Measurements from ENCODE around the gene NTSR1.
A peak's percentile ranks its signal among the peaks of the same experiment; 100 is the strongest.

Gene NTSR1

GRCh38 chr20:62776035-62776691, 67.5 kb downstream of the NTSR1 start:
- no peak overlapping the region for H3K4me3 ChIP-seq (ENCODE audit: low read depth, low read length)
- TF ChIP-seq, protein P1, sequence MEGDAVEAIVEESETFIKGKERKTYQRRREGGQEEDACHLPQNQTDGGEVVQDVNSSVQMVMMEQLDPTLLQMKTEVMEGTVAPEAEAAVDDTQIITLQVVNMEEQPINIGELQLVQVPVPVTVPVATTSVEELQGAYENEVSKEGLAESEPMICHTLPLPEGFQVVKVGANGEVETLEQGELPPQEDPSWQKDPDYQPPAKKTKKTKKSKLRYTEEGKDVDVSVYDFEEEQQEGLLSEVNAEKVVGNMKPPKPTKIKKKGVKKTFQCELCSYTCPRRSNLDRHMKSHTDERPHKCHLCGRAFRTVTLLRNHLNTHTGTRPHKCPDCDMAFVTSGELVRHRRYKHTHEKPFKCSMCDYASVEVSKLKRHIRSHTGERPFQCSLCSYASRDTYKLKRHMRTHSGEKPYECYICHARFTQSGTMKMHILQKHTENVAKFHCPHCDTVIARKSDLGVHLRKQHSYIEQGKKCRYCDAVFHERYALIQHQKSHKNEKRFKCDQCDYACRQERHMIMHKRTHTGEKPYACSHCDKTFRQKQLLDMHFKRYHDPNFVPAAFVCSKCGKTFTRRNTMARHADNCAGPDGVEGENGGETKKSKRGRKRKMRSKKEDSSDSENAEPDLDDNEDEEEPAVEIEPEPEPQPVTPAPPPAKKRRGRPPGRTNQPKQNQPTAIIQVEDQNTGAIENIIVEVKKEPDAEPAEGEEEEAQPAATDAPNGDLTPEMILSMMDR (IDR thresholded peaks at IDR 0.05; ENCODE audit: insufficient read depth, low read depth, low read length, missing control alignments), result no peak
- no peak for DNase-seq (ENCODE audit: low read depth)

- DNase-seq (ENCODE audit: low read depth), result peak; percentile 76
- TF ChIP-seq, protein P1 (IDR thresholded peaks at IDR 0.05; ENCODE audit: insufficient read depth, low read depth, low read length, missing control alignments), result no peak
- H3K4me3 ChIP-seq (ENCODE audit: low read depth, low read length), result no peak overlapping the region
These were observed 68.3 kb downstream of the NTSR1 start for GRCh38 chr20:62776692-62777527.

DNA sequence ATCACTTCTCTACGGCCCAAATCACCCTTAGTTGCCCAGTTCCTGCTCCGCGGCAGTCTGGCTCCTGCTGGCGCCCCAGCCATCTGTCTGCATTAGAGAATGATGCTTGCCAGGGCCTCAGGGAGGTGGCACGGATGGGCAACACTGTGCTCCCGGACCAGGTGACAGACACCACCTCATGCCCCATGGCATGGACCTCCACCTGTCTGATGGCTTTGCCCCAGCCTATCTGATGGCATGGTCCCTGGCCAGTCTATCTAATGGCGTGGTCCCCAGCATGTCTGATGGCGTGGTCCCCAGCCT, 68.8 kb downstream of the NTSR1 start:
- no peak for DNase-seq (ENCODE audit: low read depth)
- no peak overlapping the region for H3K4me3 ChIP-seq (ENCODE audit: low read depth, low read length)
- TF ChIP-seq, protein P1 (IDR thresholded peaks at IDR 0.05; ENCODE audit: insufficient read depth, low read depth, low read length, missing control alignments), result no peak

GRCh38 chr20:62778058-62778457, 69.4 kb downstream of the NTSR1 start:
- DNase-seq (ENCODE audit: low read depth), result no peak
- no peak overlapping the region for H3K4me3 ChIP-seq (ENCODE audit: low read depth, low read length)
- TF ChIP-seq, protein P1 (IDR thresholded peaks at IDR 0.05; ENCODE audit: insufficient read depth, low read depth, low read length, missing control alignments), result no peak

DNA sequence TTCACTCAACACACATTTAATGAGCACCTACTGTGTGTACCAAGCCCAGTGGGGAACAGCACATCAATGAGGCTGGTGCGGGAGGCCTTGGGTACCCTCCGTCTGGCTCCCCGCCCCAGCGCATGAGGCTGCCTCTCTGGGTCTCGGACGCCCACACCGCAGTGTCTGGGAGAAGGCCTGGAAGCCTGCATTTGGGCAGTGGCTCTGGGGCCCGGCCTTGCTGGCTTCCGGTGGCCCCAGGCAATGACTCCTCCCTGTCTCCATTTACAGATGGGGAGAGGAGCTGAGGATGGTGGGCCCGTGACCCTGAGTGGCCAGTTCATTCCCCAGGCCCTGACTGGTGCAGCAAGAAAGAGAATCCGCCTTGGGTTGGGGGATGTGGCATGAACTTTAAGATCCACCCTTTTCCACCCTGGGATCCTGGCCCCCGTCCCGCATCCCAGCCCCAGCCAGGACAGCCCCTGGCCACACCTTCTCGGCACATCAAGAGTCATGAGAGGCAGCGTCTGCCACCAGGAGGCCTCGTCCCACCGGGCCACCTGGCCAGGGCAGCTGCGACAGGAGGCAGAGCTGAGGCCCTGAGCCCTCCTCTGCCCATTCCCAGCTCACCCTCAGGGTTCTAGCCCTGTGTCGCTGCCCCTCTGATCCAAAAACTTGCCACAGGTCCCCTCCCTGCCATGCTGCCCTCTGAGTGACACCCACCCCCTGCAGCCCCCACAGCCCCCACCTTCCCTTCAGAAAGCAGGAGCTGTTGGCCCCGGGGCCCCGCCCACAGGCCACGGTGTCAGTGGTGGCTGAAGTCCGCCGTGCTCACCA, 70.2 kb downstream of the NTSR1 start:
- H3K4me3 ChIP-seq (ENCODE audit: low read depth, low read length), result no peak overlapping the region
- TF ChIP-seq, protein P1 (IDR thresholded peaks at IDR 0.05; ENCODE audit: insufficient read depth, low read depth, low read length, missing control alignments), result no peak
- no peak for DNase-seq (ENCODE audit: low read depth)

GRCh38 chr20:62779417-62779685, 70.7 kb downstream of the NTSR1 start:
- DNase-seq (ENCODE audit: low read depth), result no peak
- TF ChIP-seq, protein P1 (IDR thresholded peaks at IDR 0.05; ENCODE audit: insufficient read depth, low read depth, low read length, missing control alignments), result no peak
- H3K4me3 ChIP-seq (ENCODE audit: low read depth, low read length), result no peak overlapping the region
